ENCODE data around the gene OR52A1. TPM values are rescaled to one million over a fixed set of nuclear protein-coding genes. Genes with fewer than 3 reads are reported as not detected.

Gene OR52A1
- total and polyA plus RNA-seq, 9 of the 15 experiments (the other 6 are each of a cell fraction or from before 2014, with no cell fraction given): under 0.01 to 0.33 (median 0.13) TPM; not detected in 3

DNA sequence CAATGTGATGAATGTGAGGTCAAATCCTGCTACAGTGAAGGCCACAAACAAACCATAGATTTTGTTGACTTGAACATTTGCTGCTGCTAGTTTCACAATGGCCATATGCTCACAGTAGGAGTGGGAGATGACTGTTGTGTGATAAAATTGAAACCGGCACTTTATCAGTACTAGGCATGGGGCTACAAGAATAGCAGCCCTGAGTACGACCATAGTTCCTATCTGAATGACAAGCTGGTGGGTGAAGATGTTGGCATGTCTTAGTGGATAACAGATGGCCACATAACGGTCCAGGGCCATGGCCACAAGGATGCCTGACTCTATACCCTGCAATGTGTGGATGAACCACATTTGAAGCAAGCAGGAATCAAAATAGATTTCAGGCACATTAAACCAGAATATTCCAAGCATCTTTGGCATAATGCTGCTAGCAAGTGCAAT is 2.8 kb downstream of the OR52A1 start (continued):
- TF ChIP-seq, protein P1, sequence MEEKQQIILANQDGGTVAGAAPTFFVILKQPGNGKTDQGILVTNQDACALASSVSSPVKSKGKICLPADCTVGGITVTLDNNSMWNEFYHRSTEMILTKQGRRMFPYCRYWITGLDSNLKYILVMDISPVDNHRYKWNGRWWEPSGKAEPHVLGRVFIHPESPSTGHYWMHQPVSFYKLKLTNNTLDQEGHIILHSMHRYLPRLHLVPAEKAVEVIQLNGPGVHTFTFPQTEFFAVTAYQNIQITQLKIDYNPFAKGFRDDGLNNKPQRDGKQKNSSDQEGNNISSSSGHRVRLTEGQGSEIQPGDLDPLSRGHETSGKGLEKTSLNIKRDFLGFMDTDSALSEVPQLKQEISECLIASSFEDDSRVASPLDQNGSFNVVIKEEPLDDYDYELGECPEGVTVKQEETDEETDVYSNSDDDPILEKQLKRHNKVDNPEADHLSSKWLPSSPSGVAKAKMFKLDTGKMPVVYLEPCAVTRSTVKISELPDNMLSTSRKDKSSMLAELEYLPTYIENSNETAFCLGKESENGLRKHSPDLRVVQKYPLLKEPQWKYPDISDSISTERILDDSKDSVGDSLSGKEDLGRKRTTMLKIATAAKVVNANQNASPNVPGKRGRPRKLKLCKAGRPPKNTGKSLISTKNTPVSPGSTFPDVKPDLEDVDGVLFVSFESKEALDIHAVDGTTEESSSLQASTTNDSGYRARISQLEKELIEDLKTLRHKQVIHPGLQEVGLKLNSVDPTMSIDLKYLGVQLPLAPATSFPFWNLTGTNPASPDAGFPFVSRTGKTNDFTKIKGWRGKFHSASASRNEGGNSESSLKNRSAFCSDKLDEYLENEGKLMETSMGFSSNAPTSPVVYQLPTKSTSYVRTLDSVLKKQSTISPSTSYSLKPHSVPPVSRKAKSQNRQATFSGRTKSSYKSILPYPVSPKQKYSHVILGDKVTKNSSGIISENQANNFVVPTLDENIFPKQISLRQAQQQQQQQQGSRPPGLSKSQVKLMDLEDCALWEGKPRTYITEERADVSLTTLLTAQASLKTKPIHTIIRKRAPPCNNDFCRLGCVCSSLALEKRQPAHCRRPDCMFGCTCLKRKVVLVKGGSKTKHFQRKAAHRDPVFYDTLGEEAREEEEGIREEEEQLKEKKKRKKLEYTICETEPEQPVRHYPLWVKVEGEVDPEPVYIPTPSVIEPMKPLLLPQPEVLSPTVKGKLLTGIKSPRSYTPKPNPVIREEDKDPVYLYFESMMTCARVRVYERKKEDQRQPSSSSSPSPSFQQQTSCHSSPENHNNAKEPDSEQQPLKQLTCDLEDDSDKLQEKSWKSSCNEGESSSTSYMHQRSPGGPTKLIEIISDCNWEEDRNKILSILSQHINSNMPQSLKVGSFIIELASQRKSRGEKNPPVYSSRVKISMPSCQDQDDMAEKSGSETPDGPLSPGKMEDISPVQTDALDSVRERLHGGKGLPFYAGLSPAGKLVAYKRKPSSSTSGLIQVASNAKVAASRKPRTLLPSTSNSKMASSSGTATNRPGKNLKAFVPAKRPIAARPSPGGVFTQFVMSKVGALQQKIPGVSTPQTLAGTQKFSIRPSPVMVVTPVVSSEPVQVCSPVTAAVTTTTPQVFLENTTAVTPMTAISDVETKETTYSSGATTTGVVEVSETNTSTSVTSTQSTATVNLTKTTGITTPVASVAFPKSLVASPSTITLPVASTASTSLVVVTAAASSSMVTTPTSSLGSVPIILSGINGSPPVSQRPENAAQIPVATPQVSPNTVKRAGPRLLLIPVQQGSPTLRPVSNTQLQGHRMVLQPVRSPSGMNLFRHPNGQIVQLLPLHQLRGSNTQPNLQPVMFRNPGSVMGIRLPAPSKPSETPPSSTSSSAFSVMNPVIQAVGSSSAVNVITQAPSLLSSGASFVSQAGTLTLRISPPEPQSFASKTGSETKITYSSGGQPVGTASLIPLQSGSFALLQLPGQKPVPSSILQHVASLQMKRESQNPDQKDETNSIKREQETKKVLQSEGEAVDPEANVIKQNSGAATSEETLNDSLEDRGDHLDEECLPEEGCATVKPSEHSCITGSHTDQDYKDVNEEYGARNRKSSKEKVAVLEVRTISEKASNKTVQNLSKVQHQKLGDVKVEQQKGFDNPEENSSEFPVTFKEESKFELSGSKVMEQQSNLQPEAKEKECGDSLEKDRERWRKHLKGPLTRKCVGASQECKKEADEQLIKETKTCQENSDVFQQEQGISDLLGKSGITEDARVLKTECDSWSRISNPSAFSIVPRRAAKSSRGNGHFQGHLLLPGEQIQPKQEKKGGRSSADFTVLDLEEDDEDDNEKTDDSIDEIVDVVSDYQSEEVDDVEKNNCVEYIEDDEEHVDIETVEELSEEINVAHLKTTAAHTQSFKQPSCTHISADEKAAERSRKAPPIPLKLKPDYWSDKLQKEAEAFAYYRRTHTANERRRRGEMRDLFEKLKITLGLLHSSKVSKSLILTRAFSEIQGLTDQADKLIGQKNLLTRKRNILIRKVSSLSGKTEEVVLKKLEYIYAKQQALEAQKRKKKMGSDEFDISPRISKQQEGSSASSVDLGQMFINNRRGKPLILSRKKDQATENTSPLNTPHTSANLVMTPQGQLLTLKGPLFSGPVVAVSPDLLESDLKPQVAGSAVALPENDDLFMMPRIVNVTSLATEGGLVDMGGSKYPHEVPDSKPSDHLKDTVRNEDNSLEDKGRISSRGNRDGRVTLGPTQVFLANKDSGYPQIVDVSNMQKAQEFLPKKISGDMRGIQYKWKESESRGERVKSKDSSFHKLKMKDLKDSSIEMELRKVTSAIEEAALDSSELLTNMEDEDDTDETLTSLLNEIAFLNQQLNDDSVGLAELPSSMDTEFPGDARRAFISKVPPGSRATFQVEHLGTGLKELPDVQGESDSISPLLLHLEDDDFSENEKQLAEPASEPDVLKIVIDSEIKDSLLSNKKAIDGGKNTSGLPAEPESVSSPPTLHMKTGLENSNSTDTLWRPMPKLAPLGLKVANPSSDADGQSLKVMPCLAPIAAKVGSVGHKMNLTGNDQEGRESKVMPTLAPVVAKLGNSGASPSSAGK (IDR thresholded peaks at IDR 0.05): peak; percentile 75
- TF ChIP-seq, protein P2, sequence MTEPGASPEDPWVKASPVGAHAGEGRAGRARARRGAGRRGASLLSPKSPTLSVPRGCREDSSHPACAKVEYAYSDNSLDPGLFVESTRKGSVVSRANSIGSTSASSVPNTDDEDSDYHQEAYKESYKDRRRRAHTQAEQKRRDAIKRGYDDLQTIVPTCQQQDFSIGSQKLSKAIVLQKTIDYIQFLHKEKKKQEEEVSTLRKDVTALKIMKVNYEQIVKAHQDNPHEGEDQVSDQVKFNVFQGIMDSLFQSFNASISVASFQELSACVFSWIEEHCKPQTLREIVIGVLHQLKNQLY (CRISPR knock-in tag; conservative IDR thresholded peaks at IDR 0.05): no peak
- TF ChIP-seq ZNF408 (CRISPR knock-in tag; IDR thresholded peaks at IDR 0.05; ENCODE audit: low read depth) (no peak), GATA2 (CRISPR knock-in tag; IDR thresholded peaks at IDR 0.05) (peak; percentile 84), ZNF347 (CRISPR knock-in tag; IDR thresholded peaks at IDR 0.05; ENCODE audit: low read depth) (no peak), HSF4 (CRISPR knock-in tag; IDR thresholded peaks at IDR 0.05; ENCODE audit: borderline replicate concordance) (no peak), ARNT (IDR thresholded peaks at IDR 0.05) (peak; percentile 88 to 91), TSHZ1 (CRISPR knock-in tag; IDR thresholded peaks at IDR 0.05) (no peak), U2AF2 (optimal IDR thresholded peaks at IDR 0.05; ENCODE audit: low read depth, low read length) (no peak)
